ENCODE data around the gene SLITRK3. TPM values are rescaled to one million over a fixed set of nuclear protein-coding genes. Genes with fewer than 3 reads are reported as not detected.

Gene SLITRK3, protein sequence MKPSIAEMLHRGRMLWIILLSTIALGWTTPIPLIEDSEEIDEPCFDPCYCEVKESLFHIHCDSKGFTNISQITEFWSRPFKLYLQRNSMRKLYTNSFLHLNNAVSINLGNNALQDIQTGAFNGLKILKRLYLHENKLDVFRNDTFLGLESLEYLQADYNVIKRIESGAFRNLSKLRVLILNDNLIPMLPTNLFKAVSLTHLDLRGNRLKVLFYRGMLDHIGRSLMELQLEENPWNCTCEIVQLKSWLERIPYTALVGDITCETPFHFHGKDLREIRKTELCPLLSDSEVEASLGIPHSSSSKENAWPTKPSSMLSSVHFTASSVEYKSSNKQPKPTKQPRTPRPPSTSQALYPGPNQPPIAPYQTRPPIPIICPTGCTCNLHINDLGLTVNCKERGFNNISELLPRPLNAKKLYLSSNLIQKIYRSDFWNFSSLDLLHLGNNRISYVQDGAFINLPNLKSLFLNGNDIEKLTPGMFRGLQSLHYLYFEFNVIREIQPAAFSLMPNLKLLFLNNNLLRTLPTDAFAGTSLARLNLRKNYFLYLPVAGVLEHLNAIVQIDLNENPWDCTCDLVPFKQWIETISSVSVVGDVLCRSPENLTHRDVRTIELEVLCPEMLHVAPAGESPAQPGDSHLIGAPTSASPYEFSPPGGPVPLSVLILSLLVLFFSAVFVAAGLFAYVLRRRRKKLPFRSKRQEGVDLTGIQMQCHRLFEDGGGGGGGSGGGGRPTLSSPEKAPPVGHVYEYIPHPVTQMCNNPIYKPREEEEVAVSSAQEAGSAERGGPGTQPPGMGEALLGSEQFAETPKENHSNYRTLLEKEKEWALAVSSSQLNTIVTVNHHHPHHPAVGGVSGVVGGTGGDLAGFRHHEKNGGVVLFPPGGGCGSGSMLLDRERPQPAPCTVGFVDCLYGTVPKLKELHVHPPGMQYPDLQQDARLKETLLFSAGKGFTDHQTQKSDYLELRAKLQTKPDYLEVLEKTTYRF
- not detected in 2 replicates for total RNA-seq

DNA sequence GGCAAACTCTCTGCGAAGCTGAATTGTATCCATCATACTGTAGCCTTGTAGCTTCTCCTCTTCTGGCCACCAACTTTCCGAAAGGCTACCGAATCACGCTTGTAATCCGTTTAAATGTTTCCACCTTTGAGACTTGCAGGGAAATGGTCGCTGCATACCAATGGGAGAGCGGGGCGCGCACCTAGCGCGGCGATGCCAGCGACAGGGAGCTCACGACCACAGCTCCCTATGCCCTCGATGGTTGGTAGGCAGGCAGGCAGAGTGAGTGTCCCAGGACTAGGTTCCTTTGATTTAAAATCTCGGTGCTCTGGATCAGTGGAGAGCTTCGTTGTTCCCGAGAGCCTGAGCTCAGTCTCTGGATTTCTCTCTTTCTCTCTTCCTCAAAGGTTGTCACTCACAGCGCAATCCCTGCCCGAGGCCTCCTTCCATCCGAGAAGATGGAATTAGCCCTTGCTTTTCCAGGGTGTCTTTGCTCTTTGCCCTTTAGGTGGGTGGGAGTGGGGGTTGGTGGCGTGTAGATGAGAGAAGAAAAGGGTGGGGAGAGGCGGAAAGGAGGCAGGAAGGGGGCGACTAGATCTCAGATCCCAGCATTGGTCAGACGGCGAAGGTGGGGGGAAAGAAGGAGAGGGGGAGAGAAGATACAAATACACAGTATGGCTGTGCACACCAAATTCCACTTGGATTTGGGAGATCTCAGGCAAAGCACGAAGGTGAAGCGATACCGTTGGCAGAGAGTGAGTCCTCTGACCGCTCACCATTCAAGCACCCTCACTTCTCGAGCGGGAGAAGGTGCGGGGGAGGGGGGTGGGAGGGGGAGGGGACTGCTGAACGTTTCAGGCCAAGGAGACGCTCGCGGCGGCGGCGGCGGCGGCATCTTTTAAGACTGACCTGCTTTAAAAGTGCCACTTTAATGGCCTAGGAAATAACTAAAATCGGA is at the start of gene SLITRK3:
SLITRK3 (minus strand) TSS at position 745 of the 937 bp plus-strand sequence. CDS start 5,554 bp downstream, outside the sequence.

Other genes starting within 250 kb of the SLITRK3 start
- gene SI, start 117.9 kb downstream of the SLITRK3 start, total RNA-seq, result not detected in 2 replicates